ENCODE data around the gene ARF6.

ARF6 gene

DNA sequence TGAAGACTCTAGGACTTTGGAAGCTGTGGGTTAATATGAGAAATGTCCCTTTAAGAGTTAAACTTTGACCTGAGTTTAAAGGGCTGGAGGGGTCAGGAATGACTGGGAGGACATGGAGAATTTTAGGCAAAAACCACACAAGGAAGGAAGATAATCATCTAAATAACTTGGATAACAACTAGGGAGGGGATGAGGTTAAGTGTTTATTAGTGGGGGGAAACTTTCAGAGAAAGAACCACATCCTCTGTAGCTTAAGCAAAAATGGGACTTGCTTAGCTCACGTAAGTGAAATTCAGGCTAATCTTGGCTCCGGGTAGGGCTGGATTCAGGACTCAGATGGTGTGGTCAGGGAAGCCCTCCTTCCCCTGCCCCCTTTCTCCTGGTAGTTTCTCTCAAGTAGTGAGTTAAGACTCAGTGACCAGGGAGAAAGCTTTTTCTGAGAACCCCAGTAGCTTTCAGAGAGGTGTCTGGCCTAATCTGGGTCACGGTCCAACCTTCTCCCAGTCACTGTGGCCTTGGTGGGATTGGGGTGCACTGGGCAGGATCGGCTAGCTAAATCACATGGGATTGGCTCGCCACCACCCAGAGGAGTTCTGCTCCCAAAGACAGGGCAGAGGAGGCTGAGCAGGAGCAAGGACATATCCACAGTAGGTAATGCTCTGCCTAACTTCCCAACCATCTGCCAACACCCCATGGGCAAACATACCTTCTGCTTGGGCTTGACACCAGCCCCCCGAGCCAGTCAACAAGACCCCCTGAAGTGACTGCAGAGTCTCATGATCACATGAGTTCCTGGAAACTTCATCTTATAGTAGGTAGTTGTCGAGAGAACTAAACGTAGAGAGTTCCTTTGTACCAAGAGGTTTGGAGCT, 52.8 kb downstream of the ARF6 start:
- Histone ChIP-seq H3K9ac (ENCODE audit: insufficient read length, low read depth) (no peak overlapping the region), H3K36me3 (ENCODE audit: insufficient read depth, insufficient read length, low read length) (no peaks in the 10 kb centered on the region), H3K4me1 (ENCODE audit: insufficient read depth, insufficient read length) (no peaks in the 10 kb centered on the region), H3K9me3 (ENCODE audit: insufficient read depth, low read length) (no peaks in the 10 kb centered on the region), H3K4me3 (ENCODE audit: insufficient read length, low read depth) (no peak overlapping the region), H3K27me3 (ENCODE audit: insufficient read depth, insufficient read length) (no peaks in the 10 kb centered on the region)
- TF ChIP-seq YY1 (IDR thresholded peaks at IDR 0.05; ENCODE audit: insufficient read depth, insufficient read length) (no peak), ZNF274 (IDR thresholded peaks at IDR 0.05; ENCODE audit: low read depth, low read length) (no peak), SUZ12 (IDR thresholded peaks at IDR 0.05; ENCODE audit: extremely low read depth, insufficient read depth, insufficient read length) (no peak)
- DNase-seq (ENCODE audit: low read depth, low spot score), result no peak

Data from NT2/D1 (cell line).